Natural killer cell (primary cell): ENCODE data around the gene TLE6. TPM values are rescaled to one million over a fixed set of nuclear protein-coding genes. Genes with fewer than 3 reads are reported as not detected.

Experiments
- ATAC-seq, 3 donors: fragments of 150-1000 bp in 2 of 3; fragments of 200-7000 bp in 1 of 3; cut with Tn5 transposase; 1 replicate in 1 of 3; 2 replicates in 2 of 3; pipeline ENCODE4 v1.10.0; 2021; ENCODE audit warnings: mild to moderate bottlenecking in 2 of 3, moderate library complexity in 2 of 3
- DNase-seq, 2 donors: peaks; one replicate each; pipeline versions ENCODE4 v3.0.0 to v3.0.0-alpha.2; 2013 to 2021; ENCODE audit warnings: mixed read lengths in 1 of 2
- H3K27ac ChIP-seq: one replicate; pipeline ENCODE4 v1.5.1; 2013; ENCODE audit warnings: mild to moderate bottlenecking, low read length
- H3K27me3 ChIP-seq: one replicate; pipeline ENCODE4 v1.6.1; 2013; ENCODE audit warnings: low read length; ENCODE audit not compliant: control insufficient read depth, insufficient read depth
- H3K36me3 ChIP-seq: one replicate; pipeline ENCODE4 v1.6.1; 2013; ENCODE audit warnings: low read length; ENCODE audit not compliant: control insufficient read depth, insufficient read depth
- H3K4me1 ChIP-seq: one replicate; pipeline ENCODE4 v1.6.1; 2013; ENCODE audit warnings: low read length; ENCODE audit not compliant: control insufficient read depth, insufficient read depth
- H3K4me3 ChIP-seq: one replicate; pipeline ENCODE4 v1.5.1; 2013; ENCODE audit warnings: low read length
- H3K9me3 ChIP-seq: one replicate; pipeline ENCODE4 v1.6.1; 2013; ENCODE audit warnings: low read length; ENCODE audit not compliant: control insufficient read depth, insufficient read depth
- H3K27ac Mint-ChIP-seq, 2 donors: one replicate each; pipeline ENCODE4 v1.8.0; 2022; ENCODE audit warnings: mild to moderate bottlenecking in 2 of 2, mixed read lengths in 2 of 2, moderate library complexity in 1 of 2
- H3K27me3 Mint-ChIP-seq, 2 donors: one replicate each; pipeline ENCODE4 v1.8.0; 2022; ENCODE audit warnings: low read depth in 2 of 2, mixed read lengths in 2 of 2
- H3K36me3 Mint-ChIP-seq: one replicate; pipeline ENCODE4 v1.8.0; 2022; ENCODE audit warnings: mixed read lengths
- H3K4me1 Mint-ChIP-seq, 2 donors: one replicate each; pipeline ENCODE4 v1.8.0; 2022; ENCODE audit warnings: mixed read lengths in 2 of 2
- H3K4me3 Mint-ChIP-seq: one replicate; pipeline ENCODE4 v1.8.0; 2022; ENCODE audit warnings: mild to moderate bottlenecking, moderate library complexity, mixed read lengths
- H3K9me3 Mint-ChIP-seq, 2 donors: one replicate each; pipeline ENCODE4 v1.8.0; 2022; ENCODE audit warnings: mixed read lengths in 2 of 2
- WGBS: methylation state at CpG from one replicate; pipeline ENCODE4 v1.1.7; 2013; ENCODE audit warnings: missing lambda C conversion rate; ENCODE audit not compliant: insufficient coverage; 5-methylcytosine and 5-hydroxymethylcytosine counted together
- intact Hi-C: fragments of 100-400 bp; cut with micrococcal nuclease; formaldehyde crosslinking; loops from one replicate; pipeline ENCODE4 v1.14.2; 2022
- total RNA-seq, 4 donors: library from RNA; stranded (reverse); fragments of 120-200 nt in 1 of 4; gene quantifications; one replicate each; pipeline versions ENCODE4 v1.2.3 to v1.2.4, GENCODE V29; 2013 to 2022
- TF ChIP-seq, protein P1 (sequence below): fragments of 200-600 bp; IDR thresholded peaks from one replicate; pipeline ENCODE4 v1.8.0; 2022; ENCODE audit warnings: antibody characterized with exemption

Gene TLE6
- total RNA-seq, 3 donors from 2014 or later (not counting 1 experiment from before 2014, with no cell fraction given): 0.49 to 2.2 TPM; not detected in 1

DNA sequence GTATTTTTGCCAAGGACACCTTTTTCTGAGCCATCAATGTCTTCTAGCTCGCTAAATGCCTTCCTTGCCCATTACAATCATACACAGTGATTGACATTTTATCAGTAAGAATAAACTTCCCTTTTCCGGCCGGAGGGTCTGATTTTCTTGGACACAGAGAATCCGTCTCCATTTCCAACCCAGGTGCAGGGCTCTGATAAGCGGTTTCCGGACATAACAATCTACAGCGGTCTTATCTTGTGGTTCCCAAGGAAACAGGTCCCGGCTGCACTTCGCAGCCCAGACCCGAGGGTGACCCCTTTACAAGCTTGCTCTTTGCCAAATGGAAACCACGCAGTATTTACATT is 27.5 kb upstream of the TLE6 start:
- ATAC-seq (no peak), DNase-seq (no peak)
- H3K27me3 ChIP-seq: no peaks in the 10 kb centered on the region
- H3K27ac Mint-ChIP-seq: peak overlapping the region; percentile 97 to 99
- H3K36me3 Mint-ChIP-seq: no peaks in the 10 kb centered on the region
- peaks cover 22% of the 10 kb centered on the region for H3K4me1 ChIP-seq
- no peaks in the 10 kb centered on the region for H3K9me3 Mint-ChIP-seq
- intact Hi-C loops: loop anchor here (5.0 to 10.0 kb wide), 3 partner anchors 48 to 262 kb away; partner anchors contain the start of genes NCLN and ZNF57
- peak overlapping the region; percentile 95 for H3K4me3 Mint-ChIP-seq
- peak overlapping the region; percentile 68 for H3K4me3 ChIP-seq
- H3K9me3 ChIP-seq: no peaks in the 10 kb centered on the region
- H3K27ac ChIP-seq: peak overlapping the region; percentile 92
- 2% methylated on average over 11 of the region's 11 CpGs for WGBS
- H3K36me3 ChIP-seq: no peaks in the 10 kb centered on the region
- peaks cover 30 to 31% of the 10 kb centered on the region in 2 donors for H3K4me1 Mint-ChIP-seq
- TF ChIP-seq, protein P1, sequence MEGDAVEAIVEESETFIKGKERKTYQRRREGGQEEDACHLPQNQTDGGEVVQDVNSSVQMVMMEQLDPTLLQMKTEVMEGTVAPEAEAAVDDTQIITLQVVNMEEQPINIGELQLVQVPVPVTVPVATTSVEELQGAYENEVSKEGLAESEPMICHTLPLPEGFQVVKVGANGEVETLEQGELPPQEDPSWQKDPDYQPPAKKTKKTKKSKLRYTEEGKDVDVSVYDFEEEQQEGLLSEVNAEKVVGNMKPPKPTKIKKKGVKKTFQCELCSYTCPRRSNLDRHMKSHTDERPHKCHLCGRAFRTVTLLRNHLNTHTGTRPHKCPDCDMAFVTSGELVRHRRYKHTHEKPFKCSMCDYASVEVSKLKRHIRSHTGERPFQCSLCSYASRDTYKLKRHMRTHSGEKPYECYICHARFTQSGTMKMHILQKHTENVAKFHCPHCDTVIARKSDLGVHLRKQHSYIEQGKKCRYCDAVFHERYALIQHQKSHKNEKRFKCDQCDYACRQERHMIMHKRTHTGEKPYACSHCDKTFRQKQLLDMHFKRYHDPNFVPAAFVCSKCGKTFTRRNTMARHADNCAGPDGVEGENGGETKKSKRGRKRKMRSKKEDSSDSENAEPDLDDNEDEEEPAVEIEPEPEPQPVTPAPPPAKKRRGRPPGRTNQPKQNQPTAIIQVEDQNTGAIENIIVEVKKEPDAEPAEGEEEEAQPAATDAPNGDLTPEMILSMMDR: no peak
- no peaks in the 10 kb centered on the region for H3K27me3 Mint-ChIP-seq

DNA sequence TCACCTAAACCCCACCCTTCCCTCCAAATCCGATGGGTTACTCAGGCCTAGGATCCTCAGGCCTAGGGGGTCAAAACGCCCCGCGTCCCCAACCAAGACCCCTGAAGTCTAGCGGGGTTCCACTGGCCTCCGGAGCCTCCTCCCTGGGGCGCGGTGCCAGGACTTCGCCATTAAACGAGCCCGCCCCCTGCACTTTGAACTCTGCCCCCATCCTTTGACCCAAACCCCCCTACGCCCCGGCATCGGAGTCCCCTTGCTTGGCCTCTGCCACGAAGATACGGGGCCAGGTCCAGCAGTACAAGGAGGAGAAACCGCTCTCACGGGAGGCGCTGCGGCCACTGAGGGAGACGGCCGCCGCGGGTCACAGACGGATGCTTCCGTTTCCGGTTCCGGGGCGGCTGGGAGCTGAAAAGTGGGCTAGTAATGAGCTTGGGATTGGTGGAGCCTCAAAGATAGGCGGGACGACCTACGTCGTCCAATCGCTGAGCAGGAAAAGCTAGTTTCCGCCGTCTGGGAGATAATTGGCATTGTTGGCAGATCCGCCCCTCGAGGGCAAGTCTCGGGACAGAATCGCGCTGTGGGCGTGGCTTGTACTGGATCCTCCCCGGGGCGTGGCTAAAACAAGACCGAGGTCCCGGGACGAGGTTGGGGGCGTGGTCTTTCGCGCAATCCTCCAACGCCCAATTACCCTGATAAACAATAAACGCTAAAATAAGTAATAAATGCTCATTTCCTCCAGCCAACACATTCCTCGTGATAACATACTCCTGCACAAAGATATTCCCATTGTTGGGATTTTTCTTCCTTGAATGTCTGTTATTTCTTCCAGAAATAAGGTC is 26.9 kb upstream of the TLE6 start:
- Mint-ChIP-seq H3K27me3 (no peaks in the 10 kb centered on the region), H3K36me3 (no peaks in the 10 kb centered on the region), H3K4me3 (peak overlapping the region; percentile 95), H3K27ac (peak overlapping the region; percentile 97 to 99), H3K9me3 (no peaks in the 10 kb centered on the region), H3K4me1 (peaks cover 24 to 25% of the 10 kb centered on the region in 2 donors)
- DNase-seq (peak; percentile 100), ATAC-seq (peak; percentile 90 to 97 (median 94))
- peak overlapping the region; percentile 68 for H3K4me3 ChIP-seq
- H3K4me1 ChIP-seq: peaks cover 17% of the 10 kb centered on the region
- no peaks in the 10 kb centered on the region for H3K27me3 ChIP-seq
- WGBS: under 1% methylated on average over 53 of the region's 53 CpGs
- TF ChIP-seq, protein P1: no peak
- no peaks in the 10 kb centered on the region for H3K36me3 ChIP-seq
- intact Hi-C loops: loop anchor here (1.0 to 10.0 kb wide), 3 partner anchors 154 to 262 kb away; partner anchors contain the start of gene NCLN
- H3K9me3 ChIP-seq: no peaks in the 10 kb centered on the region
- peak overlapping the region; percentile 92 for H3K27ac ChIP-seq

DNA sequence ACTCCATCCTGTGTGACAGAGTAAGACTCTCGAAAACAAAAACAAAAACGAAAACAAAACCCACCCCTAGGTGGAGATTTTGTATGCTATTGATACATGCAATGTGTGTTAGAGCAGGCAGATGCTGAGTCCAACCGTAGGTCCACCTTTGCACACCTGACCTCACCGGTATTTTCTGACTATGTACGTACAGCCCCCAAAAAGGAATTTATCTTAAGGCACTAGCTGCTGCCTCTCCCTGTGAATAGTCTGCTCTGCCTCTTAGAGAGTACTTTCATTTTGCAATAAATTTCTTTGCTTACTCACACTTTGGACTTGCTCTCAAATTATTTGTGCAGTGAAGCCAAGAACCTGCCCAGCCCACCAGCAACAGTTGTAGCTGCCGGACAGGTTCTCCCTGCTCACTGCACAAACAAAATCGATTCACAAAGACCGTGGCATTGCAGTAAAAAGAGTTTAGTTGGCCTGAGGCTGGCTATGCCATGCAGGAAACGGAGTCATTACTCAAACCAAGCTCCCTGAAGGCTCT is 24.3 kb upstream of the TLE6 start:
- no peak for DNase-seq
- no peak overlapping the region for H3K4me3 ChIP-seq
- no peaks in the 10 kb centered on the region for H3K36me3 Mint-ChIP-seq
- ATAC-seq: no peak
- no peak overlapping the region for H3K27ac ChIP-seq
- intact Hi-C loops: loop anchor here (5.0 to 10.0 kb wide), 2 partner anchors 232 to 259 kb away; partner anchors contain the start of gene NCLN
- TF ChIP-seq, protein P1: no peak
- no peaks in the 10 kb centered on the region for H3K9me3 Mint-ChIP-seq
- 72% methylated on average over 7 of the region's 9 CpGs for WGBS
- no peaks in the 10 kb centered on the region for H3K27me3 ChIP-seq
- H3K4me1 Mint-ChIP-seq: peaks cover 24 to 25% of the 10 kb centered on the region in 2 donors
- H3K4me1 ChIP-seq: peaks cover 14% of the 10 kb centered on the region
- H3K36me3 ChIP-seq: no peaks in the 10 kb centered on the region
- H3K4me3 Mint-ChIP-seq: no peak overlapping the region
- H3K27me3 Mint-ChIP-seq: no peaks in the 10 kb centered on the region
- H3K9me3 ChIP-seq: no peaks in the 10 kb centered on the region
- H3K27ac Mint-ChIP-seq: no peak overlapping the region
